ENCODE data around the gene FAM168A.

Gene FAM168A

GRCh38 chr11:73380331-73380730 is 217.6 kb downstream of the FAM168A start:
- Histone ChIP-seq H3K9me2 (replicated peaks; ENCODE audit: insufficient read depth, low read length) (no peaks in the 10 kb centered on the region), H3K27ac (ENCODE audit: low read depth, low read length) (0 out of 2 replicates have a peak overlapping the region, but pooled peaks have one; percentile 12), H3K36me3 (ENCODE audit: low read length) (no peaks in the 10 kb centered on the region), H3K9me3 (ENCODE audit: insufficient read depth, low read length) (no peaks in the 10 kb centered on the region), H4K20me1 (ENCODE audit: low read depth, low read length) (no peaks in the 10 kb centered on the region; the same call in 1 of the 2 replicates), H3K9ac (ENCODE audit: low read length) (no peak overlapping the region), H3F3A (ENCODE audit: insufficient read depth) (peaks cover 15% of the 10 kb centered on the region), H3K4me2 (ENCODE audit: low read depth, low read length, poor library complexity, severe bottlenecking) (no peak overlapping the region), H2AFZ (ENCODE audit: low read depth, low read length, severe bottlenecking) (no peak overlapping the region), H3K4me3 (ENCODE audit: insufficient read depth, low read length, poor library complexity, severe bottlenecking) (no peak overlapping the region), H3K27me3 (ENCODE audit: low read length) (no peaks in the 10 kb centered on the region), H3K79me2 (ENCODE audit: insufficient read depth, low read length) (peaks cover 79% of the 10 kb centered on the region)
- TF ChIP-seq EZH2phosphoT487 (conservative IDR thresholded peaks at IDR 0.05; ENCODE audit: low read length): no peak
- no peak for TF ChIP-seq CTCF (IDR thresholded peaks at IDR 0.05; ENCODE audit: insufficient read depth, low read length, poor library complexity, severe bottlenecking)

- peaks cover 12% of the 10 kb centered on the region for H3F3A ChIP-seq (ENCODE audit: insufficient read depth)
- no peaks in the 10 kb centered on the region; the same call in 1 of the 2 replicates for H4K20me1 ChIP-seq (ENCODE audit: low read depth, low read length)
- no peak overlapping the region for H3K4me3 ChIP-seq (ENCODE audit: insufficient read depth, low read length, poor library complexity, severe bottlenecking)
- no peaks in the 10 kb centered on the region for H3K9me3 ChIP-seq (ENCODE audit: insufficient read depth, low read length)
- H3K36me3 ChIP-seq (ENCODE audit: low read length): no peaks in the 10 kb centered on the region
- H3K79me2 ChIP-seq (ENCODE audit: insufficient read depth, low read length): peaks cover 70% of the 10 kb centered on the region
- H3K27me3 ChIP-seq (ENCODE audit: low read length): no peaks in the 10 kb centered on the region
- H3K9me2 ChIP-seq (replicated peaks; ENCODE audit: insufficient read depth, low read length): no peaks in the 10 kb centered on the region
- no peak overlapping the region for H3K9ac ChIP-seq (ENCODE audit: low read length)
- no peak for TF ChIP-seq EZH2phosphoT487 (conservative IDR thresholded peaks at IDR 0.05; ENCODE audit: low read length)
- TF ChIP-seq CTCF (IDR thresholded peaks at IDR 0.05; ENCODE audit: insufficient read depth, low read length, poor library complexity, severe bottlenecking): no peak
- H3K4me2 ChIP-seq (ENCODE audit: low read depth, low read length, poor library complexity, severe bottlenecking): no peak overlapping the region
- no peak overlapping the region for H2AFZ ChIP-seq (ENCODE audit: low read depth, low read length, severe bottlenecking)
- no peak overlapping the region for H3K27ac ChIP-seq (ENCODE audit: low read depth, low read length)
These were observed 218.6 kb downstream of the FAM168A start for GRCh38 chr11:73379189-73379880.

- Histone ChIP-seq H3K36me3 (ENCODE audit: low read length) (no peaks in the 10 kb centered on the region), H3K79me2 (ENCODE audit: insufficient read depth, low read length) (peaks cover 53% of the 10 kb centered on the region), H3K27ac (ENCODE audit: low read depth, low read length) (peak overlapping the region; percentile 65), H3K9me3 (ENCODE audit: insufficient read depth, low read length) (no peaks in the 10 kb centered on the region), H3K9ac (ENCODE audit: low read length) (peak overlapping the region; percentile 99), H3F3A (ENCODE audit: insufficient read depth) (no peaks in the 10 kb centered on the region), H3K4me2 (ENCODE audit: low read depth, low read length, poor library complexity, severe bottlenecking) (peak overlapping the region; percentile 67), H3K27me3 (ENCODE audit: low read length) (no peaks in the 10 kb centered on the region), H3K9me2 (replicated peaks; ENCODE audit: insufficient read depth, low read length) (no peaks in the 10 kb centered on the region), H3K4me3 (ENCODE audit: insufficient read depth, low read length, poor library complexity, severe bottlenecking) (peak overlapping the region; percentile 88), H4K20me1 (ENCODE audit: low read depth, low read length) (no peaks in the 10 kb centered on the region; the same call in 1 of the 2 replicates), H2AFZ (ENCODE audit: low read depth, low read length, severe bottlenecking) (peak overlapping the region; percentile 29)
- no peak for TF ChIP-seq CTCF (IDR thresholded peaks at IDR 0.05; ENCODE audit: insufficient read depth, low read length, poor library complexity, severe bottlenecking)
- no peak for TF ChIP-seq EZH2phosphoT487 (conservative IDR thresholded peaks at IDR 0.05; ENCODE audit: low read length)
These were observed 220.9 kb downstream of the FAM168A start for GRCh38 chr11:73376803-73377629.
